ENCODE data around the gene LINGO3.

LINGO3 gene

GRCh38 chr19:2339644-2340310, 31.8 kb upstream of the LINGO3 start:
- no peak for DNase-seq (ENCODE audit: low read depth)
- H3K4me3 ChIP-seq (ENCODE audit: low read depth, low read length) = no peak overlapping the region
- TF ChIP-seq CTCF (IDR thresholded peaks at IDR 0.05; ENCODE audit: control insufficient read depth, extremely low read depth, insufficient read depth) = no peak

- no peak for TF ChIP-seq CTCF (IDR thresholded peaks at IDR 0.05; ENCODE audit: control insufficient read depth, extremely low read depth, insufficient read depth)
- no peak for DNase-seq (ENCODE audit: low read depth)
- H3K4me3 ChIP-seq (ENCODE audit: low read depth, low read length) = no peak overlapping the region
Measured at GRCh38 chr19:2338751-2339643, 31.0 kb upstream of the LINGO3 start.

- TF ChIP-seq CTCF (IDR thresholded peaks at IDR 0.05; ENCODE audit: control insufficient read depth, extremely low read depth, insufficient read depth) = no peak
- no peak overlapping the region for H3K4me3 ChIP-seq (ENCODE audit: low read depth, low read length)
- no peak for DNase-seq (ENCODE audit: low read depth)
Measured at GRCh38 chr19:2338055-2338615, 30.2 kb upstream of the LINGO3 start.

- no peak overlapping the region for H3K4me3 ChIP-seq (ENCODE audit: low read depth, low read length)
- no peak for DNase-seq (ENCODE audit: low read depth)
- no peak for TF ChIP-seq CTCF (IDR thresholded peaks at IDR 0.05; ENCODE audit: control insufficient read depth, extremely low read depth, insufficient read depth)
Measured at GRCh38 chr19:2337329-2337707, 29.4 kb upstream of the LINGO3 start.

- no peak for DNase-seq (ENCODE audit: low read depth)
- no peak overlapping the region for H3K4me3 ChIP-seq (ENCODE audit: low read depth, low read length)
- no peak for TF ChIP-seq CTCF (IDR thresholded peaks at IDR 0.05; ENCODE audit: control insufficient read depth, extremely low read depth, insufficient read depth)
Measured at GRCh38 chr19:2336528-2337328, 28.8 kb upstream of the LINGO3 start.

GRCh38 chr19:2335848-2336247, 27.9 kb upstream of the LINGO3 start:
- TF ChIP-seq CTCF (IDR thresholded peaks at IDR 0.05; ENCODE audit: control insufficient read depth, extremely low read depth, insufficient read depth) = no peak
- H3K4me3 ChIP-seq (ENCODE audit: low read depth, low read length) = no peak overlapping the region
- DNase-seq (ENCODE audit: low read depth) = no peak

Measured in LNCaP clone FGC (cell line).